OCI-LY1 (cell line): ENCODE data around the gene SSNA1.

Experiments used
- H2AFZ ChIP-seq: fragments of 200-600 bp; sonication (generic), shearing (Covaris generic); 2 replicates; pipeline ENCODE4 v1.6.0; 2014; ENCODE audit warnings: antibody characterized with exemption, mild to moderate bottlenecking, low read length
- H3F3A ChIP-seq: fragments of 200-600 bp; sonication (generic), shearing (Covaris generic); 2 replicates; pipeline ENCODE4 v1.6.0; 2014; ENCODE audit warnings: mild to moderate bottlenecking, antibody characterized with exemption, low read length, moderate library complexity; ENCODE audit not compliant: insufficient read depth
- H3K27ac ChIP-seq: fragments of 200-600 bp; sonication (generic); 2 replicates; pipeline ENCODE4 v1.5.1; 2014; ENCODE audit warnings: low read length, mixed run types, mild to moderate bottlenecking, low read depth; ENCODE audit not compliant: poor library complexity, severe bottlenecking
- H3K27me3 ChIP-seq: fragments of 200-600 bp; sonication (generic); 2 replicates; pipeline ENCODE4 v1.6.0; 2014; ENCODE audit warnings: antibody characterized with exemption, mild to moderate bottlenecking, low read length, moderate library complexity; ENCODE audit not compliant: insufficient read depth
- H3K36me3 ChIP-seq: fragments of 200-600 bp; sonication (generic); 2 replicates; pipeline ENCODE4 v1.6.1; 2014; ENCODE audit warnings: mild to moderate bottlenecking, antibody characterized with exemption, low read length, moderate library complexity, mixed read lengths; ENCODE audit not compliant: insufficient read depth
- H3K4me1 ChIP-seq: fragments of 200-600 bp; sonication (generic); 2 replicates; pipeline ENCODE4 v1.5.1; 2014; ENCODE audit warnings: mild to moderate bottlenecking, low read length, moderate library complexity; ENCODE audit not compliant: insufficient read depth, severe bottlenecking
- H3K4me2 ChIP-seq: fragments of 200-600 bp; sonication (generic), shearing (Covaris generic); 2 replicates; pipeline ENCODE4 v1.6.1; 2014; ENCODE audit warnings: low read length
- H3K4me3 ChIP-seq: fragments of 200-600 bp; sonication (generic); 2 replicates; pipeline ENCODE4 v1.5.1; 2014; ENCODE audit warnings: low read length, low read depth, mild to moderate bottlenecking, mixed read lengths; ENCODE audit not compliant: poor library complexity, severe bottlenecking
- H3K79me2 ChIP-seq: fragments of 200-600 bp; shearing (Covaris generic); 2 replicates; pipeline ENCODE4 v1.6.1; 2016; ENCODE audit warnings: mixed run types, low read length, mixed read lengths; ENCODE audit not compliant: insufficient read depth
- H3K9ac ChIP-seq: fragments of 200-600 bp; sonication (generic), shearing (Covaris generic); 2 replicates; pipeline ENCODE4 v1.6.1; 2014; ENCODE audit warnings: mild to moderate bottlenecking, low read length, mixed read lengths
- H3K9me2 ChIP-seq: fragments of 200-600 bp; sonication (generic), shearing (Covaris generic); 2 replicates; pipeline ENCODE4 v1.6.1; 2014; ENCODE audit warnings: low read depth, mild to moderate bottlenecking, low read length, mixed read lengths
- H3K9me3 ChIP-seq: fragments of 200-600 bp; shearing (Covaris generic); 2 replicates; pipeline ENCODE4 v1.6.1; 2014; ENCODE audit warnings: low read length, mixed read lengths
- H4K20me1 ChIP-seq: fragments of 200-600 bp; sonication (generic), shearing (Covaris generic); 2 replicates; pipeline ENCODE4 v1.6.0; 2016; ENCODE audit warnings: mild to moderate bottlenecking, low read length; ENCODE audit not compliant: insufficient read depth
- EZH2 ChIP-seq: fragments of 200-600 bp; sonication (generic), shearing (Covaris generic); IDR thresholded peaks from 2 replicates; pipeline ENCODE4 v1.8.0; 2017; ENCODE audit warnings: borderline replicate concordance, mixed run types, mild to moderate bottlenecking, antibody characterized with exemption, low read length, moderate library complexity, mixed read lengths
- TF ChIP-seq, protein P1 (sequence below): fragments of 200-600 bp; sonication (generic), shearing (Covaris generic); IDR thresholded peaks from 2 replicates; pipeline ENCODE4 v1.5.1; 2017; ENCODE audit warnings: mild to moderate bottlenecking, antibody characterized with exemption, low read length, moderate library complexity, mixed read lengths

Gene SSNA1

DNA sequence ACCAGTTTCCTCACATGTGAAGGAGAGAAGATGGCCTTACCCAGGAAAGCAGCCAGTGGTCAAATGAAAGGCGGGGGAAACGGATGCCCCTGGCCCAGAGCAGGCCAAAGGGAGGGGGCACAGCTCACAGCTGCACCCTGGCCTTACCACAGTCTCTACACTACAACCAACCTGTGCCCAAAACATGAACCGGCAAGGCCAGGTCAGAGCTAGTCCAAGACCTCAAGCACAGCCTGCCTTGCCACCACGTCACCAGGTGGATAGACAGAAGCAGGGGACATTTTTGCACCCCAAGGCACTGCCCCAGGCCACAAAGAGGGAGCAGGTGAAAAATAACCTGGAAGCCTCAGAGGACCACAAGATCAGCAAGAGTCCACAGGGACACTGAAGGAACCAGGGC, 45.0 kb upstream of the SSNA1 start:
- no peaks in the 10 kb centered on the region for H3F3A ChIP-seq
- H2AFZ ChIP-seq, result no peak overlapping the region
- no peaks in the 10 kb centered on the region for H3K4me1 ChIP-seq
- H3K9ac ChIP-seq, result no peak overlapping the region
- no peak overlapping the region for H3K4me2 ChIP-seq
- H3K9me3 ChIP-seq, result no peaks in the 10 kb centered on the region
- H3K27ac ChIP-seq, result no peak overlapping the region
- no peaks in the 10 kb centered on the region for H3K79me2 ChIP-seq
- H3K27me3 ChIP-seq, result no peaks in the 10 kb centered on the region
- no peaks in the 10 kb centered on the region for H3K9me2 ChIP-seq
- no peaks in the 10 kb centered on the region for H4K20me1 ChIP-seq
- no peaks in the 10 kb centered on the region for H3K36me3 ChIP-seq
- TF ChIP-seq, protein P1, sequence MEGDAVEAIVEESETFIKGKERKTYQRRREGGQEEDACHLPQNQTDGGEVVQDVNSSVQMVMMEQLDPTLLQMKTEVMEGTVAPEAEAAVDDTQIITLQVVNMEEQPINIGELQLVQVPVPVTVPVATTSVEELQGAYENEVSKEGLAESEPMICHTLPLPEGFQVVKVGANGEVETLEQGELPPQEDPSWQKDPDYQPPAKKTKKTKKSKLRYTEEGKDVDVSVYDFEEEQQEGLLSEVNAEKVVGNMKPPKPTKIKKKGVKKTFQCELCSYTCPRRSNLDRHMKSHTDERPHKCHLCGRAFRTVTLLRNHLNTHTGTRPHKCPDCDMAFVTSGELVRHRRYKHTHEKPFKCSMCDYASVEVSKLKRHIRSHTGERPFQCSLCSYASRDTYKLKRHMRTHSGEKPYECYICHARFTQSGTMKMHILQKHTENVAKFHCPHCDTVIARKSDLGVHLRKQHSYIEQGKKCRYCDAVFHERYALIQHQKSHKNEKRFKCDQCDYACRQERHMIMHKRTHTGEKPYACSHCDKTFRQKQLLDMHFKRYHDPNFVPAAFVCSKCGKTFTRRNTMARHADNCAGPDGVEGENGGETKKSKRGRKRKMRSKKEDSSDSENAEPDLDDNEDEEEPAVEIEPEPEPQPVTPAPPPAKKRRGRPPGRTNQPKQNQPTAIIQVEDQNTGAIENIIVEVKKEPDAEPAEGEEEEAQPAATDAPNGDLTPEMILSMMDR, result no peak
- no peak for TF ChIP-seq EZH2
- H3K4me3 ChIP-seq, result no peak overlapping the region

- Histone ChIP-seq H3K4me2 (no peak overlapping the region), H3K36me3 (no peaks in the 10 kb centered on the region), H3K9me3 (no peaks in the 10 kb centered on the region), H3K9me2 (no peaks in the 10 kb centered on the region), H4K20me1 (no peaks in the 10 kb centered on the region), H3K27ac (no peak overlapping the region), H3K79me2 (no peaks in the 10 kb centered on the region), H3K4me3 (no peak overlapping the region), H3K4me1 (no peaks in the 10 kb centered on the region), H3K27me3 (no peaks in the 10 kb centered on the region), H3F3A (peaks cover 6% of the 10 kb centered on the region), H3K9ac (no peak overlapping the region), H2AFZ (no peak overlapping the region)
- no peak for TF ChIP-seq EZH2
- TF ChIP-seq, protein P1, result no peak
Measured at GRCh38 chr9:137145731-137146526, 42.5 kb upstream of the SSNA1 start.

DNA sequence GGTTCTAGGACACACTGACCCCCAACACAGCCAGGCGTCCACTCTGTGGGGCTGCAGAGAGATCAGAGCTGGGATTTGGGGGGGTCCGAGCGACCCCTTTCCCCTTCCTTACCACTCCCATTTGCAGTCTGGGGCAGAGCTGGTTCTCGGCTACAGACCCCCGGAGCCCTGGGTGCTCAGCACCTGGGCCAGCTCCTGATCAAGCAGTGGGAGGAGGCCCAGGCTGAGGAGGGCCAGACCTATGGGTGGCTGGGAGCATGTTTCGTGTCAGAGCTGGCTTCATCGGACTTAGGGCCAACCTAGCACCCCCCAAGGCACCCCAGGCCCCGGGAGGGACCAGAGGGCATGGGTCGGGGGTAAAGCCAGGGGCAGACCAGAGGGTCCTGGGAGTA, 42.0 kb upstream of the SSNA1 start:
- Histone ChIP-seq H4K20me1 (no peaks in the 10 kb centered on the region), H3K27me3 (no peaks in the 10 kb centered on the region), H3K36me3 (no peaks in the 10 kb centered on the region), H2AFZ (no peak overlapping the region), H3K79me2 (no peaks in the 10 kb centered on the region), H3K4me3 (no peak overlapping the region), H3F3A (peaks cover 6% of the 10 kb centered on the region), H3K9me2 (no peaks in the 10 kb centered on the region), H3K4me1 (no peaks in the 10 kb centered on the region), H3K4me2 (no peak overlapping the region), H3K9me3 (no peaks in the 10 kb centered on the region), H3K27ac (no peak overlapping the region), H3K9ac (no peak overlapping the region)
- TF ChIP-seq EZH2, result no peak
- TF ChIP-seq, protein P1, result no peak
